Mesendoderm (in vitro differentiated cells): Measurements from ENCODE around the gene FRMD4A.

ENCODE experiments used
- DNase-seq: peaks from one replicate; pipeline ENCODE4 v3.0.0; 2013
- H2AK5ac ChIP-seq: 2 replicates; pipeline ENCODE4 v1.6.1; 2013; ENCODE audit warnings: low read length, inconsistent platforms
- H2BK120ac ChIP-seq: 2 replicates; pipeline ENCODE4 v1.6.1; 2013; ENCODE audit warnings: low read depth, mild to moderate bottlenecking, low read length, moderate library complexity, mixed read lengths
- H2BK15ac ChIP-seq: replicated peaks from 2 replicates; pipeline ENCODE4 v1.6.1; 2013; ENCODE audit warnings: low read depth, mild to moderate bottlenecking, moderate library complexity
- H2BK5ac ChIP-seq: 2 replicates; pipeline ENCODE4 v1.6.1; 2013; ENCODE audit warnings: low read length, inconsistent platforms
- H3K18ac ChIP-seq: 2 replicates; pipeline ENCODE4 v1.6.1; 2013; ENCODE audit warnings: mild to moderate bottlenecking, low read length, mixed read lengths
- H3K23ac ChIP-seq: one replicate; pipeline ENCODE4 v1.6.1; 2013; ENCODE audit warnings: low read length
- H3K27ac ChIP-seq: 2 replicates; pipeline ENCODE4 v1.5.1; 2013; ENCODE audit warnings: low read depth, mild to moderate bottlenecking, inconsistent platforms, low read length, moderate library complexity
- H3K27me3 ChIP-seq: 2 replicates; pipeline ENCODE4 v1.6.1; 2013; ENCODE audit warnings: low read length, control low read depth, mild to moderate bottlenecking, inconsistent platforms; ENCODE audit not compliant: insufficient read depth, poor library complexity
- H3K36me3 ChIP-seq: 2 replicates; pipeline ENCODE4 v1.6.1; 2013; ENCODE audit warnings: low read length, inconsistent platforms; ENCODE audit not compliant: control insufficient read depth, insufficient read depth
- H3K4ac ChIP-seq: one replicate; pipeline ENCODE4 v1.6.1; 2013; ENCODE audit warnings: low read depth, mild to moderate bottlenecking, low read length, moderate library complexity
- H3K4me1 ChIP-seq: 2 replicates; pipeline ENCODE4 v1.6.1; 2013; ENCODE audit warnings: low read depth, low read length, inconsistent platforms; ENCODE audit not compliant: control insufficient read depth
- H3K4me2 ChIP-seq: 2 replicates; pipeline ENCODE4 v1.6.1; 2013; ENCODE audit warnings: low read length
- H3K4me3 ChIP-seq: 2 replicates; pipeline ENCODE4 v1.5.1; 2013; ENCODE audit warnings: mild to moderate bottlenecking, low read length
- H3K56ac ChIP-seq: one replicate; pipeline ENCODE4 v1.6.1; 2013; ENCODE audit warnings: low read length
- H3K79me1 ChIP-seq: 2 replicates; pipeline ENCODE4 v1.6.1; 2013; ENCODE audit warnings: low read length, inconsistent platforms
- H3K79me2 ChIP-seq: 2 replicates; pipeline ENCODE4 v1.6.1; 2013; ENCODE audit warnings: mild to moderate bottlenecking, low read length; ENCODE audit not compliant: control insufficient read depth, insufficient read depth
- H3K9ac ChIP-seq: 2 replicates; pipeline ENCODE4 v1.6.1; 2013; ENCODE audit warnings: low read length, inconsistent platforms
- H4K5ac ChIP-seq: one replicate; pipeline ENCODE4 v1.6.1; 2013; ENCODE audit warnings: low read length
- H4K8ac ChIP-seq: one replicate; pipeline ENCODE4 v1.6.1; 2013; ENCODE audit warnings: low read depth, mild to moderate bottlenecking, control low read depth, low read length, moderate library complexity
- WGBS: extraction: QIAGEN DNeasy Blood & Tissue Kit; methylation state at CpG from one replicate; pipeline ENCODE4 v1.1.7; 2013; ENCODE audit warnings: low lambda C conversion rate, missing lambda C conversion rate; ENCODE audit not compliant: insufficient coverage; ENCODE audit errors: extremely low coverage; 5-methylcytosine and 5-hydroxymethylcytosine counted together

The FRMD4A gene

GRCh38 chr10:13970957-13971353 is 359.8 kb downstream of the FRMD4A start:
- Histone ChIP-seq H2BK15ac (no peak overlapping the region), H3K79me2 (no peaks in the 10 kb centered on the region), H2AK5ac (no peak overlapping the region), H3K4me2 (no peak overlapping the region), H3K4me3 (no peak overlapping the region), H3K79me1 (no peaks in the 10 kb centered on the region), H3K18ac (no peak overlapping the region), H4K5ac (no peak overlapping the region), H3K27ac (no peak overlapping the region), H4K8ac (no peak overlapping the region), H3K23ac (no peak overlapping the region), H3K56ac (no peak overlapping the region), H2BK5ac (no peak overlapping the region), H2BK120ac (no peak overlapping the region), H3K36me3 (no peaks in the 10 kb centered on the region), H3K27me3 (no peaks in the 10 kb centered on the region), H3K4ac (no peak overlapping the region), H3K9ac (no peak overlapping the region), H3K4me1 (peaks cover 8% of the 10 kb centered on the region)
- no CpG with 5 or more reads among the region's 12 CpGs for WGBS
- DNase-seq = no peak

GRCh38 chr10:13970236-13970956 is 360.3 kb downstream of the FRMD4A start:
- Histone ChIP-seq H3K4me3 (no peak overlapping the region), H2BK120ac (no peak overlapping the region), H3K27ac (no peak overlapping the region), H3K9ac (no peak overlapping the region), H2AK5ac (no peak overlapping the region), H3K79me2 (no peaks in the 10 kb centered on the region), H3K23ac (no peak overlapping the region), H2BK15ac (no peak overlapping the region), H4K5ac (no peak overlapping the region), H3K4me1 (peaks cover 8% of the 10 kb centered on the region), H4K8ac (no peak overlapping the region), H3K18ac (no peak overlapping the region), H3K56ac (no peak overlapping the region), H3K4me2 (no peak overlapping the region), H3K4ac (no peak overlapping the region), H3K36me3 (no peaks in the 10 kb centered on the region), H3K79me1 (no peaks in the 10 kb centered on the region), H3K27me3 (no peaks in the 10 kb centered on the region), H2BK5ac (no peak overlapping the region)
- DNase-seq = no peak
- WGBS = no CpG with 5 or more reads among the region's 18 CpGs

DNA sequence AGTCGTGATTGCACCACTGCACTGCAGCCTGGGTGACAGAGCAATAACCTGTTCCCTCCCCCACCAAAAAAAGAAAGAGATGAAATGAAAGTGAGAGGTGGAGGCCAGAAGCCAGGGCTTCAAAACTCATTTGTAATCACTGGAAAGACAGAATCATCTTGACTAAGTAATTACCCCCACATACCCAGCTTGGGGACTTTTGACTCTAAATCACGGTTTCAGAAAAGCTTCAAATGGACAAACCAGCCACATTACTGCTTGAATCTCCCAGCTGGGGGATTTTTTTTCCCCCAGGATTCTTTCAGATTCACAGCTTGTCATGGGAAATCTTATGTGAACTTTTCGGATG is 361.0 kb downstream of the FRMD4A start:
- H3K79me1 ChIP-seq = no peaks in the 10 kb centered on the region
- no peak overlapping the region for H3K9ac ChIP-seq
- peaks cover 8% of the 10 kb centered on the region for H3K4me1 ChIP-seq
- no peak overlapping the region for H3K23ac ChIP-seq
- no peaks in the 10 kb centered on the region for H3K79me2 ChIP-seq
- H3K4me2 ChIP-seq = no peak overlapping the region
- H4K5ac ChIP-seq = no peak overlapping the region
- H2AK5ac ChIP-seq = no peak overlapping the region
- no peak overlapping the region for H3K56ac ChIP-seq
- no peak overlapping the region for H2BK120ac ChIP-seq
- no peak overlapping the region for H3K18ac ChIP-seq
- no peak overlapping the region for H3K4me3 ChIP-seq
- no peak overlapping the region for H2BK5ac ChIP-seq
- no peak overlapping the region for H3K4ac ChIP-seq
- H3K27ac ChIP-seq = no peak overlapping the region
- no CpG with 5 or more reads among the region's 3 CpGs for WGBS
- H4K8ac ChIP-seq = no peak overlapping the region
- no peak for DNase-seq
- H2BK15ac ChIP-seq = no peak overlapping the region
- no peaks in the 10 kb centered on the region for H3K27me3 ChIP-seq
- H3K36me3 ChIP-seq = no peaks in the 10 kb centered on the region

DNA sequence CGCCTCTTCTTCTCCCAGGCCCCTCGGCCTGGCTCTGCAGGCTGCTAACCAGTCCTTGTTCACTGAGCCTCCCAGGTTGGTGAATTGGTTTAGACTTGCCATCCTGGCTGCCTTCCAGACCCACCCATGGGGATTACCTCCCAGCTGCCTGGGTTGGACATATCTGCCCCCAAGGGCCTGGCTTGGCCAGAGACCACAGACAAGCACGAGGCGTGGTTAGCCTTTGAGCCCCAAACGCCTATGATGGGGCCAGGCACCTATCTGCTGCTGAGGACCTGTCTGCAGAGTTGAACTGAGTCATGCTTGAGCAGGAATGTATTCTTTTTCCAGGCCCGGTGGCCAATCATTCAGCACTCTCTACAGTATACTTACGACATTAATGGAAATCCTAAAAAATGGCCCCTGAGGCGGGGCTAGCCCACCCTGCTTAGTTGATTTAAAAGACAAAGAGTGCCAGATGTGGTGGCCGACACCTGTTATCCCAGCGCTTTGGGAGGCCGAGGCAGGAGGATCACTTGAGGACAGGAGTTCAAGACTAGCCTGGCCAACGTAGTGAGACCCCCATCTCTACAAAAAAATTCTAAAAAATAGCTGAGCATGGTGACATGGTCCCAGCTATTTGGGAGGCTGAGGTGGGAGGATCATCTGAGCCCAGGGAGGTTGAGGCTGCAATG is 361.5 kb downstream of the FRMD4A start:
- Histone ChIP-seq H3K56ac (no peak overlapping the region), H4K5ac (no peak overlapping the region), H2BK5ac (no peak overlapping the region), H3K4me2 (no peak overlapping the region), H3K79me1 (no peaks in the 10 kb centered on the region), H3K18ac (no peak overlapping the region), H3K4ac (no peak overlapping the region), H3K79me2 (no peaks in the 10 kb centered on the region), H2AK5ac (no peak overlapping the region), H3K36me3 (no peaks in the 10 kb centered on the region), H3K9ac (no peak overlapping the region), H3K27me3 (no peaks in the 10 kb centered on the region), H3K4me3 (no peak overlapping the region), H4K8ac (no peak overlapping the region), H3K4me1 (peaks cover 8% of the 10 kb centered on the region), H2BK15ac (no peak overlapping the region), H3K27ac (no peak overlapping the region), H2BK120ac (no peak overlapping the region), H3K23ac (no peak overlapping the region)
- no CpG with 5 or more reads among the region's 12 CpGs for WGBS
- DNase-seq = no peak

- Histone ChIP-seq H4K5ac (no peak overlapping the region), H3K4me3 (no peak overlapping the region), H3K9ac (no peak overlapping the region), H2BK120ac (peak overlapping the region; percentile 40), H4K8ac (no peak overlapping the region), H3K27me3 (no peaks in the 10 kb centered on the region), H2AK5ac (no peak overlapping the region), H3K4ac (no peak overlapping the region), H3K79me1 (no peaks in the 10 kb centered on the region), H2BK15ac (no peak overlapping the region), H3K4me1 (peaks cover 4% of the 10 kb centered on the region), H3K36me3 (no peaks in the 10 kb centered on the region), H2BK5ac (no peak overlapping the region), H3K18ac (no peak overlapping the region), H3K4me2 (no peak overlapping the region), H3K27ac (no peak overlapping the region), H3K23ac (no peak overlapping the region), H3K56ac (no peak overlapping the region), H3K79me2 (no peaks in the 10 kb centered on the region)
- no peak for DNase-seq
- WGBS = no CpG with 5 or more reads among the region's 3 CpGs
These were observed 368.9 kb downstream of the FRMD4A start for GRCh38 chr10:13961853-13962252.
